ENCODE data around the gene ABR. TPM values are rescaled to one million over a fixed set of nuclear protein-coding genes. Genes with fewer than 3 reads are reported as not detected.
"Not testable (repeated sequence)": the region's sequence is repeated elsewhere in the genome, so short reads cannot be mapped to it uniquely, and the experiment has no call there.

Gene ABR
- total RNA-seq, 1 donor from 2014 or later, result 138 TPM

DNA sequence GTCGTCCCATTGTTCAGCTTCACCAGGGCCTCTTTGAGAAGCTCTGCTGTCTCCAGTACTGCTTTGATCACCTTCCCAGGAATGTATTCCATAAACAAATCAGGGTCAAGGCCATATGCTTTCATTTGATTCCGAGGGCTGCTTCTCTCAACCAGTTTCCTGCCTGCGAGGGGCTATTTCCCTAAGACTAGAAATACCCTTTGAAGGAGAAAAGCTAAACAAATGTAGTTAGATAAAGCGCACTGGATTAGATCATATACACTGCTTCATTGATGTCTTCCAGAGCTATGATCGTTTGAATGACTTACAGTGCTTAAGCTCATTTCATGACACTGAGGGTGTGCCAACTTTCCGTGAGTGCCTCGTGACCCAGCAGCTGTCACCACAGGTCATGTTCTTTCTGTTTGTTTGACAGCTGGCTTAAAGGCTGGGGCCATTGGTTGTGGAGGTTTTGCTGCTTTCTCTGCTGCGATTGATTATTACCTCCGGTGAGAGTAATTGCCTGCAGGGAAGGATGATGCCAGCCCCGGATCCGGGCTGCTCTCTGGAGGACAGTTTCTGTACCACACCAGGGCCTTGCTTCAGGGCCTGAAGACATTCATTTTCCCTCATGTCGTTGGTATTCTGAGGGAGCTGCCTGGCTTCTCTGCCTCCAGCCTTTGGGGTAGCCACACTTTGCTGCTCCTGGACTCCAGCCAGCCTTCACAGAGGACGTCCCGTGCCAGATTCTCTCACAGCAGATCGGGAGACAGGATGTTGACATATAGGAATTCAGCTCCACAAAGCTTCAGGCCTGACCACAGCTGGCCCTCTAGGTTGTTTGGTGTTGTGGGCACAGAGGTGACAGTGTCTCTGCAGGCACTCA lies 179.0 kb downstream of the ABR start:
- intact Hi-C loops (cut with micrococcal nuclease), result no loop called here

DNA sequence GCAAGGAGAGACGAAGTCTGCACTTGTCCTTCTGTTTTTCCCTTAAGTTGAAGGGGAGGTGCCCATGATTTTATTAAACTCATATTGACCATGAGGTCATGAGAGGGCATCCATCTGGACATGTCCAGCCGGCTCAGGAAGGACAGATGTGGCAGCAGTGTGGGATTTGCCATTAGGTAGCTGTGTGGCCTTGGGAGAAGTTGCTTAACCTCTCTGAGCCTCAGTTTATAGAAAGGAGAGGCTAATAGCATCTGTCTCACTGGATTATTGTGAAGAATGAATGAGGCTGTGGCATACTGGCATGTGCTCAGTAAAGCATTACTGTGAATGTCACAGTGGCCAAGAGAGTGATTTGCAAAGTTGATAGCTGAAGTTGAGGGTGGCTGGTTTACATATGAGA lies 181.7 kb downstream of the ABR start:
- intact Hi-C loops (cut with micrococcal nuclease), result loop anchor here (5.0 kb wide), 4 partner anchors 121 to 856 kb away; partner anchors contain the start of gene GEMIN4

DNA sequence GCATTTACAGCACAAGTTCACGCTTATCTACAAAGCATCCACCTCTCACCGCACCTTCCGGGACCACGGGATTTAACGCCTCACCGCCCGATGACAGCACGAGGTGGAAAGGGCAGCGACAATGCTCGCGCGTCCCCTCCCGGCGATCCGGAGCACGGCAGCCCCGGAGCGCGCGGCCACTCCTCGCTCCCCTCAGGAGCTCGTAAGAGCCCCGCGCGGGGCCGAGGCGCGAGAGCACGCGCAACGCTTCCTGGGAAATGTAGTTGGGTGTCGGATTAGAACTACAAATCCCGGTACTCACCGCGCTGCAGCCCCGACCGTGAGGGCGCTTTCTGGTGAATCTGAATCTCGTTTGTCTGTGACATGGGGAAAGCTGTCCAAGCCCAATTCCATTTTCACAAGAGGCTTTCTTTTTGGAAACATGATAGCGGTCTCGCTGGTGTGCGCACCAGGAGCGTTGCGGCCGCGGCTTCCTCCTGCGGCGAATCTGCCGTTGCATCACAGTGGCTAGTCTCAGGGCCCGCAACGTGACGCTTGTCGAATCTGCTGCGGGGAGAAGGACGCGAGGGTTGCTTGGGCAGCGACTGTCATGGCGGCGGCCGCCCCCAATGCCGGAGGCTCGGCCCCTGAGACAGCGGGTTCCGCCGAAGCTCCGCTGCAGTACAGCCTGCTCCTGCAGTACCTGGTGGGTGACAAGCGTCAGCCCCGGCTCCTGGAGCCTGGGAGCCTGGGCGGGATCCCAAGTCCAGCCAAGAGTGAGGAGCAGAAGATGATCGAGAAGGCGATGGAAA lies 183.0 kb downstream of the ABR start, which contains the start of gene TIMM22:
TSS of gene TIMM22 (plus strand) at position 576 of the 791 bp plus-strand sequence. CDS start at position 590, 14 bp downstream.
- intact Hi-C loops (cut with micrococcal nuclease), result loop anchor here (1.0 to 5.0 kb wide), 5 partner anchors 15 to 854 kb away; partner anchors contain the start of gene GEMIN4

DNA sequence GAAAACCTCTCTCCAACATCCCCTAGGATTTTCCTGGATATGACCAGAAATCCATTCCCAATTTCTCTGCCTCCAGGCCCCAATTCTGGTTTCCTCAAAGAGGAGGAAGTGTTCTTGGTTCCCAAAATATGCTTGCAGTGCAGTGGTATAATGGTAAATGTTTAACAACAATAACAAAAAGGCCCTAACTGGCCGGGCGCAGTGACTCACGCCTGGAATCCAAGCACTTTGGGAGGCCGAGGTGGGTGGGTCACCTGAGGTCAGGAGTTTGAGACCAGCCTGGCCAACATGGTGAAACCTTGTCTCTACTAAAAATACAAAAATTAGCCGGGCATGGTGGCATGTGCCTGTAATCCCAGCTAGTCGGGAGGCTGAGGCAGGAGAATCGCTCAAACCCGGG lies 184.5 kb downstream of the ABR start:
- intact Hi-C loops (cut with micrococcal nuclease), result loop anchor here (5.0 kb wide), 4 partner anchors 118 to 853 kb away; partner anchors contain the start of gene GEMIN4

DNA sequence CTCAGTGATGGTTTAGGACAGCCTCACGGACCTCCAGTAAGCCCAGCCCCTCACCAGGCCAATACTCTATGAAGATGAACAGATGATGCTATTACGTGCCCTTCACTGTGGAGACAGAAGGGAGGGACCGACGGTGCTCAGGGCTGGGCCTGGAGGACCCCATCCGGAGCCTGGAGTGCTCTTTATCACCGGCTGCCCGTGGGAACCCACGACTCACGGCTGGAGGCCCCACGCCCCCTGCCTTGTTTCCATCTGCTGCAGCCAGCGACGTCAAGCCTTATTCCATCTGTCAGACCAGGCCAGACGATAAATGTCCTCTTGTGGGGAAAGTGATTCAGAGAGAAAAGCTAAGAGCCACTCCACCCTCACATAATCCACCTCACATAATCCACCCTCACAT lies 186.8 kb downstream of the ABR start:
- intact Hi-C loops (cut with micrococcal nuclease), result no loop called here

DNA sequence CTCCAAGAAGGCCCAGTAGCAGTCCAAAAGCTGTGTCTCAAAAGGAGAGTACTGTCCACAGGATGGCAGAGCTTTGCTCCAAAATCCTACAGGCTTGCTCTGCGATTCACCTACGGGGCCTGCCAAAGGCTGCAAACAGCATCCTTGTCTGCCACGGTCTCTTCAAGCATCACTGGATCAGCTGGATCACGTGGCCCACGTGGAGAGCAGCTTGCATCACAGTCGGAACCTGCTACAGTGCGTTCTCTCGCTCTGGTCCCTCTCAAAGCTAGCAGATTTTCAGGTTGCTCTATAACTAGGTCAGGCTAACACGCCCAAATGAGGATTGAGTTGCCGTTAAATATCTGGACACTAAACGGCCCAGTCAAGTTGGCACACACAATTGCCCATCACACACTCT lies 191.2 kb downstream of the ABR start:
- intact Hi-C loops (cut with micrococcal nuclease), result no loop called here

DNA sequence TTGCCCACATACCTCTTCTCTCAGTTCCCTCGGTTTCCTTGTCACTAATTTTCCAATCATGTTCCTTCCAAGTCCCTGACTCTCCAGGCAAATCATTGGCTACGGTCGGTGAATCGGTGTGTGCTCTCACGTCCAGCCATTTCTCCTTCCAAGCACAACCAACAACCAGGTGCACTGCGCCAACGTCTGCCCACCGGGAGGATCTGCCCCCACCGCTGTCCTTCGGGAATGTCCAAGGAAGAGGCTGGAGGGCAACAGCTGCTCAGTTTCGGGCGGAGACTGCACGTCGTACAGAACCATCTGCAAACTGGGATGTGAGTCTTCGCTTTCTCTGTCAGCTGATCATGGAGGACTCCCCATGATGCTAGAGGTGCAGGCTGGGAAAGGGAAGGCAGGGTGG lies 191.8 kb downstream of the ABR start:
- intact Hi-C loops (cut with micrococcal nuclease), result no loop called here

DNA sequence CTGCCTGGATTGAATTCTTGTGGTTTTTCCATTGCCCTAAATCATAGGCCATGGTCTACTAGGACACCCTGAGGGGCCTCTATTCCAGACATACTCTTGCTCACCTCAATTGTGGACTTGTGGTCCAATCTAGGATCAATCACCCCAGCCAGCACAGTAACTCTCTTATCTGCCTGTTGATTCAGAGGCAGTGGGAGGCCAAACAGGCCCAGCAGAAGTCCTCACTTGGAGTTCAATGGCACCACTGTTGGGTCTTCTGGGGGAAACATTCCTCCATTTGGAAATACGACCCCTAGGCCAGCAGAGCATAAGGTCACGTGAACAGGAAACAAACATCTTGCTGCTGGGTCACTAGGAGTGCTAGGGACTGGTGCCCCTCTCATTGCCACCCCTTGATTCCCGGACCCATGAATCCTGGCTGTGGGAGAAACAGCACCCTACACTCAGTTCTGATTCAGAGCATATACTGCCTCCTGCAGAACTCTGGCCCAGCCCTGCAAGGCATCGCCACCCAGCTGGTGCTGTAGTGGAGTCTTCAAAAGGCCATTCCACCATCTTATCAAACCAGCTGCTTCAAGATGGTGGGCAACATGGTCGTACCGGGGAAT lies 193.4 kb downstream of the ABR start:
- intact Hi-C loops (cut with micrococcal nuclease), result no loop called here

DNA sequence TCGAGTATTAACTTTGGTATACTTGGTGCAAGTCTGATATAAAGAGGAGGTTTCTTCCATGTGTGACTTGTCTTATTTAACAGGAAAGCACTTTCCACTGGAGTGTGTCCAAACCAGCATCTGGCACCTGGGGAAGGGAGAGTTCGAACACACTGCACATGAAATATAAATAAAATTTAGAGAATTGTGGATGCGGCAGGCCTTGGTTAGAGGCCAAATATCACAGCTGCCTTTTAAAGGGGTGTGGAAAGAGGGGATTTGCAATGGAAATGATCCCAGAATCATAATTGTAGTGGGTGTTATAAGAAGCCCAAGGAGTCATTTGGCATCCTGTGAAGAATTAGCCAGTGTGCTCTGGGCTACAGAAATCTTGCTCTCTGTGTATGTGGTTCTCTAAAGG lies 195.9 kb downstream of the ABR start:
- intact Hi-C loops (cut with micrococcal nuclease), result loop anchor here (5.0 kb wide), 1 partner anchor 572 kb away; a partner anchor contains a TSS

DNA sequence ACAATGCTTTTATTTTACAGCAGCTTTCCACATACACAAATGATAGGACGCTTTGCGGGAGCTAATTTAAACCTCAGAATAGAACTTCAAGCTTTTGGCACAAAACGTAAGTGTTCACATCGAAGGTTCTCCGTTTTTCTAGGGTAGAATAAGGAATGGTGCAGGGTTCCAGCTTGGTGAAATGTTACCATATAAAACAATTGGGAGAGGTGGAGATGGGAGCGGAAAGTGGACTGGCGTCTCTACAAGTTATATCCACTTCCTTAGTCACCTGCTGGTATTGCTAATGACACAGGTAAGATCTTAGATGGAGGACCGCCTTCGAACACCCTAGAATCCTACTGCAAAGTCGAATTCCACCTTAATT lies 198.5 kb downstream of the ABR start:
- intact Hi-C loops (cut with micrococcal nuclease), result loop anchor here (1.0 to 5.0 kb wide), 5 partner anchors 15 to 569 kb away; partner anchors contain the start of genes GLOD4 and MRM3

DNA sequence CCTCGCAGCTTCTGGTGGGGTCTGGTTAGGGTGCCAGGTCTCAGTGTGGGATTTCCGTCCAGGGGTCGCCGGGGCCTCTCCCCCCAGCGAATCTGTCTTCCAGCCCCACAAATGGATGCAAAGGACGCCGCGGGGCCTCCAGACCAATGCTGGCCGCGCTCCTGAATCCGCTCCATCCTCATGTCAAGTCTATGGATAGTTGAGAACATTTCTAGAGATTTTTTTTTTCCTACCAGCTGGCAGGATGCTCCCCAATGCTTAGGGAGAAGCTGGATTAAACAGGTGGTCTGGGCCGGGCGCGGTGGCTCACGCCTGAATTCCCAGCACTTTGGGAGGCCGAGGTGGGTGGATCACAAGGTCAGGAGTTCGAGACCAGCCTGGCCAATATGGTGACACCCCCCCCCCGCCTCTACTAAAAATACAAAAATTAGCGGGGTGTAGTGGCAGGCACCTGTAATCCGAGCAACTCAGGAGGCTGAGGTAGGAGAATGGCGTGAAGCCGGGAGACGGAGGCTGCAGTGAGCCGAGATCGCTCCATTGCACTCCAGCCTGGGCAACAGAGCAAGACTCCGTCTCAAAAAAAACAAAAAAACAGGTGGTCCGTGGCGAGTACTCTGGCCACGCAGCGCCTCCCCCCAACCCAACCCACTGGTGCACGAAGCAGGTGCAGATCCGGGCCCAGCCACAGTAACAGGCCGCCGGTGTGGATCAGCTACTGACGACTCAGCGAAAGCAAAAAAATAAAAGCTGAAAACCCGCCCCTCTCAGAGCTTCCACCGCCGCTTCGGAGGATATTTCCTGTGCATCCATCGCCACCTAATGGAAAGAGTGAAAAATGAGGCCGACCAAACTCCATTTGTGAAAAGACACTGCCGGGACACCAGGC lies 199.1 kb downstream of the ABR start:
- intact Hi-C loops (cut with micrococcal nuclease), result loop anchor here (1.0 to 5.0 kb wide), 5 partner anchors 16 to 568 kb away; partner anchors contain the start of genes GLOD4 and MRM3

DNA sequence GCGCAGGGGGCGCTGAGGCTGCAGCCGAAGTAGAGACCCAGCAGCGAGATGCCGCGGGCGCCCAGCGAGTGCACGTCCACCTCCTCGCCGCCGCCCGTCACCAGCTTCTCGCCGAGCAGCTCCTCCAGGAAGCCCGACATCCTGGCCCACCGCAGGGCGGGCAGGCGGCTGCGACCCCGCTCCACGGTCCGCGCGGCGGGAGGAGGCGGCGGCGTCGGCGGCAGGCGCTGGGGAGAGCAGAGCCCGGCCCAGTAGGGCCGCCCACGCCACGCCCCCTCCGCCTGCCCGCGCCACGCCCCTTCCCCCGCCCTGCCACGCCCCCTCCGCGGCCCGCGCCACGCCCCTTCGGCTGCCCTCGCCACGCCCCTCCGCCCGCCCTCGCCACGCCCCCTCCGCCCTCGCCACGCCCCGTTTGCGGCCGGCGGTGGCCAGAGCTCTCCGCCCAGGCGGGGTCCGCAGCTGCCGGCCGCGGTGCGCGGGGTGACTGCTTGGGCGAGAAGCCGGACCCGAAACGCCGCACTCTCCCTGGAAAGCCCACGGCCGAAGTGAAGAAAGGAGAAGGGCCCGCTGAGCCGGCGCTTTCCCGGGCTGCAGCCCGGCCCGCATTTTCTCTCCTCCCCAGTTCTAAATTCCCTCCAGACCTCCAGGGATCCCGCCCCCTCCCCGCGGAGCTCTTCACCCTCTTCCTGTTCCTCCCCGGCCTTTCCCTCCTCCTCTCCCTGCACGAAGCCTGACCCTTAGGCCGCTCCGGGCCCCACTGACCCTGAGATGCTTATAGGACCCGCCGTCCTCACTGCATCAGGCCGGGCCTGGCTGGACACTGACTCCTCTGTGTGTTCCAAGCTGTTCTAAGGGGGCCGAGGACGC lies 200.0 kb downstream of the ABR start, which contains the start of gene NXN:
TSS of gene NXN (minus strand) at position 238 of the 867 bp plus-strand sequence.
- intact Hi-C loops (cut with micrococcal nuclease), result loop anchor here (5.0 kb wide), 1 partner anchor 567 kb away; a partner anchor contains a TSS

DNA sequence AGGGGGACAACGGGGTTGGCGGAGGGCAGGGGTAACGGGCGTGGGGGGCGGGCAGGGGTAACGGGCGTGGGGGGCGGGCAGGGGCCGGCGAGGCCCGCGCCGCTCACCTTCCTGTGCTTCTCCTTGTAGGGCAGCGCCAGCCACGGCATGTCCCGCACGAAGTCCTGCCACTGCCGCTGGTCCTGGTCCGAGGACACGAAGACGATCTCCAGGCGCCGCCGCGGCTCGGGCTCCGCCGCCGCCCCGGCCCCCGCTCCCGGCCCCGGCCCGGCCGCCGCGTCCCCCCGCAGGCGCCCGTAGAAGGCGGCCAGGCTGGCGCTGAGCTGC lies 200.6 kb downstream of the ABR start:
- intact Hi-C loops (cut with micrococcal nuclease), result no loop called here

DNA sequence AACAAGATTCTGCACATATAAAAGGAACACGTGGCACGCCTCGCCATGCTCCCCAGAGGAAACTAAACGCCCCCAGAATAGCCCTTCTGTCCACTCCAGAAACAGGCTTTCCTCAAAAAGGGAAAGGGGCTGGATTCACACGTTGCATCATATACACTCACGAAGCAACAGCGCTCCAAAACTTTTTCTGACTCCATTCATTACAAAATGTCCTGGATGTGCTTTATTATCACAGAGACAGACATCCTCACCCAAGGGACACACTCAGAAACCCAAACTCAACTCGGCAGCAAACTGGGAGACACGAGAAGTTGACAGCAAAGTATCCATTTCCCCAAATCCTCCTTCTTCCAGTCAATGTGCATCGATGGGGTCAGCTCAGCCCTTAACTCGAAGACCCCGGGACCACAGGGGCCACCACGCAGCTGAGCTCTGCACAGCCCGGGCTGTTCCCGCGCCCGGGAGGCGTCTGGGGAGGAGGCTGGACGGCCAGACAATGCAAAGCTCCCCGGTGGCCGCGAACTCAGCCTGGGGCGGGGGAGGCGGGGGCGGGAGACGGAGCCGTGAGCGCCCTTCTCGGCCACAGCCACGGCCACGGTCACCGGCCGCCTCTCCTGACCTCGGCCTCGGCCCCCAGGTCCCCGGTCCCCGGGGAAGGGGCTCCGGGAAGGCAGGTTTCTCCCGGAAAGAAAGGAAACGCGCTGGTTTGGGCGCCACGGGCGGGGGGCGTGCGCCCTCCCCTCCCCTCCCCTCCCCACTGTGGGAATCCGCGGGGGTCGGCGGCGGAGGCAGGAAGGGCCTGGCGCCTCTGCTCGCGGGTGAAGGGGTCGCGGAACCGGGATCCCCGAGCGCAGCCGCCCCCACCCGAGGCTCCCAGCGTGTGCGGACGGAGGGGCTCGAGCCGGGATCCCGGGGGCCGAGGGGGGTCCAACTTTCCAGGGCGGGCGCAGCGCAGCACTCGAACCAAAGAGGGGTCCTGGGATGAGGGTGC lies 201.4 kb downstream of the ABR start:
- intact Hi-C loops (cut with micrococcal nuclease), result no loop called here

DNA sequence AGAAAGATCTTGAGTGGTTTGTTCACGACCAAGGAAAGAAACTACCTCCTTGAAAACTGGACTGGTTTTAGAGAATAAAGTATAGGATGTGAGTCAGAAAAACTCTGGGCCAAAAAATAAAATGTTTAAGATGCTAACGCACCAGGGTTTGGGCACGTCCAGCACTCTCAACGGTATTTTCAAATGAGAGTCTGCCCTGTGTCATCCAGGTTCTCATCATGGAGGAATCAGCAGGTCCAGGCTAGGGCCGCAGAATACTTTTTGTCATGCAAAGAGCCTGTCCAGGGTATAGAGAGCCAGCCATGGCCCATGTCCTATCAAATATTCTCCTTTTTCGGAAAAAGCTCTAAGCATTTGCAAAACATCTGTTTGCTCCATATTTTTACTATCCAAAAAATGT lies 202.6 kb downstream of the ABR start:
- intact Hi-C loops (cut with micrococcal nuclease), result no loop called here

DNA sequence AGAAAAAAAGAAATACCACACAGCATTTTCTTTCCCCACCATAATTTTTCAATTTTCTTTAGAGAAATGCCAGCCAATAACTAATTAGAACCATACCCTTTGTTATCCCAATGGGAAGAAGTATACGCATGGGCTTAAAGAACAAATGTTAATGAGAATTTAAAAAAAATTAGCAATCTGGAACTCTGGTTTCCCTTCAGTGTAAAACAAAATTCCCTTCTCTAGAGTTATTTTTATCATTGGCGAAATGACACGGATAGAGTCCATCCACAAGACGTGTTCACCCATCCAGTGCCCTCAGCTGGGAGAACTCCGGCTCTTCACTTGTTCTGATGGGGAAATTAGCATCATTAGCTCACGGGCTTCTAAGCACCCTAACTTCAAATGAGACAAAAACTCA lies 203.5 kb downstream of the ABR start:
- intact Hi-C loops (cut with micrococcal nuclease), result no loop called here

DNA sequence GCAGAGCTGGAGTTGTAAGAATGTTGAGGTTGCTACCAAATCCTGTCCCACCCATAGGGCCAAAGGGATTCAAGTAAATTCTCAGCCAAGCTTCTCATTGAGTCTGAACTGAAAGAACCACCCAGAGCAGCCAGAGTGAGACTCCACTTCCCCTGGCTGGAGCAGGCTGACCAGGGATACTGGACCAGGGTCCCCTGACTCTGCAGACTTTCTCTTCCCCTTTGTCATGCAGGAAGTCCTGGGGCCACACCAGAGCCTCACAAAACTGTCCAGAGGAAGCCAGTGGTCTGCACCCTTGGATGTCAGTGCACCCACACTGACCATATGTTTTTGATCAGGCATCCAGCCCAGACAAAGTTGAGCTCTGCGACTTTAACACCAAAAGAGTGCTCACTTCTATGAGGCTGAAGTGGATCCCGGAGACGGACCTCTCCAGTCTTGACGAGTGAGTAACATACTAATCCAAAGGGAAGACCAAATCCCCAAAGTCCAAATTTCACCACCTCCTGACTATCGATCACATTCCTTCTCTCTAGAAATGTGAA lies 204.3 kb downstream of the ABR start:
- intact Hi-C loops (cut with micrococcal nuclease), result no loop called here

DNA sequence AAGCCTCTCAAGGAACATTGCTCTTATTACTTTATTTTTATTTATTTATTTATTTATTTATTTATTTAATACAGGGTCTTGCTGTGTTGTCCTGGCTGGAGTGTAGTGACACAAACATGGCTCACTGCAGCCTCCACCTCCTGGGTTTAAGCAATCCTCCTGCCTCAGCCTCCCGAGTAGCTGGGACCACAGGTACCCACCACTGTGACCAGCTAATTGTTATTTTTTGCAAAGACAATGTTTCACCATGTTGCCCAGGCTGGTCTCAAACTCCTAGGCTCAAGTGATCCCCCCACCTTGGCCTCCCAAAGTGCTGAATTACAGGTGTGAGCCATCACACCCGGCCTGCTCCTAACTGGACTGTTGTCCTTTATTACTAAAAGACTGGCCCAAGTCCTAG lies 205.0 kb downstream of the ABR start:
- intact Hi-C loops (cut with micrococcal nuclease), result not testable (repeated sequence)
